GM19463 (cell line): Measurements from ENCODE around the gene SLC34A3.
A peak's percentile ranks its signal among the peaks of the same experiment; 100 is the strongest.

Source experiments
- ATAC-seq: cut with Tn5 transposase; IDR thresholded peaks from one replicate; pipeline ENCODE4 v1.9.1; 2021; ENCODE audit warnings: mild to moderate bottlenecking, moderate library complexity; ENCODE audit not compliant: unreplicated experiment

SLC34A3 gene

DNA sequence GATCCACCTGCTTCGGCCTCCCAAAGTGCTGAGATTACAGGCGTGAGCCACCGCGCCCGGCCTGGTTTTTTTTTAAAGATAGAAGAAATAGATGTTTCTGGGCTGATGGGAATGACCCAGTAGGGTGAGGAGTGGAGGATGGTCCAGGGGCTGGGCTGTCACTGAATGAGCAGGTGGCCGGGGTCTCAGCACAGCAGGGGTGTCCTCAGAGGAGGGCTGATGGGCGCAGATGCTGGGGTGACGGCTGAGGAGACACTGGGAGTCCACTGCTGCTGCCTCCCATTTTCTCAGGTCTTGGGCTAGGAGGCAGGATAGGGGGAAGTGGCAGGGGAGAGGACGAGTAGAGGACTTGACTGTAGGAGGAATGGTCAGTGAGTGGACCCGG, 44.5 kb downstream of the SLC34A3 start:
- ATAC-seq: no peak

DNA sequence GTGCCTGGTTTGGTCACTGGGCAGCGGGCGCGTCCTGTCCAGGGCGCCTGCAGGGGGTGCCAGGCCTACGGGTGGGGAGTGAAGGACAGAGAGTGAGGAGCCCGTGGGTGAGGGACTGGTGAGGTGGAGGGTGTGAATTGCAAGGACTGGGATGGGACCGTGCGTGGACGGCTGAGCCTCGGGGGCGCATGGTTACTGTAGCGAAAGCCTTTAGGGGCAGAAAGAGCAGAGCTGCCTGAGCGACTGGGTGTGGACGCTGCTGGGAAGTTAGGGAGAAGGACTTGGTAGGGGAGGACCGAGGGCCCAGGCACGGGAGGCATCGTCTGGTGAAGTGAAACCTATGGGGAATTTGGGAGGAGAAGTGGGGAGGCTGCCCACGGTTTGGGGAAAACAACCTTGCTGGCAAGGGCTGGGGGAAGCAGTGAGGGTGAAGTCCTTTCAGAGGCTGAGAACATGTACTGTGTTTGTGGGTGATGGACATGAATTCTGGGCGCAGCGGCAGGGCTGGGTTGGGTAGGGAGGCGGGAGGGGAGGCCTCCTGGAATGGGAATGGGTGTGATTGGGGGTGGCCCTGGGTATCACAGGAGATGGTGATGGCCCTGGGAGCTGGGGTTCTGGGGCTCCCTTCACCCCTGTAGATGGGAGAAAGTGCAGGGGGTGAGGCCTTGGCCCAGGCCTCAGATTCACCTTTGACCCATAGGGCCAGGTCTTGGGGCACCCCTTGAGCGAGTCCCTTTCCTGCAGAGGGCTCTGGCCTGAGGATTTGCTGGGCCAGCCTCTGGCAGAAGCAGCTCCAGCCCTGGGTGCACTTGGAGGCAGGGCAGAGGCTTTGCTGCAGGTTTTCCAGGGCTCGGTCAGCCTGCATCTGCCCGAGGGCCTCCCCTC, 45.1 kb downstream of the SLC34A3 start:
- no peak for ATAC-seq

DNA sequence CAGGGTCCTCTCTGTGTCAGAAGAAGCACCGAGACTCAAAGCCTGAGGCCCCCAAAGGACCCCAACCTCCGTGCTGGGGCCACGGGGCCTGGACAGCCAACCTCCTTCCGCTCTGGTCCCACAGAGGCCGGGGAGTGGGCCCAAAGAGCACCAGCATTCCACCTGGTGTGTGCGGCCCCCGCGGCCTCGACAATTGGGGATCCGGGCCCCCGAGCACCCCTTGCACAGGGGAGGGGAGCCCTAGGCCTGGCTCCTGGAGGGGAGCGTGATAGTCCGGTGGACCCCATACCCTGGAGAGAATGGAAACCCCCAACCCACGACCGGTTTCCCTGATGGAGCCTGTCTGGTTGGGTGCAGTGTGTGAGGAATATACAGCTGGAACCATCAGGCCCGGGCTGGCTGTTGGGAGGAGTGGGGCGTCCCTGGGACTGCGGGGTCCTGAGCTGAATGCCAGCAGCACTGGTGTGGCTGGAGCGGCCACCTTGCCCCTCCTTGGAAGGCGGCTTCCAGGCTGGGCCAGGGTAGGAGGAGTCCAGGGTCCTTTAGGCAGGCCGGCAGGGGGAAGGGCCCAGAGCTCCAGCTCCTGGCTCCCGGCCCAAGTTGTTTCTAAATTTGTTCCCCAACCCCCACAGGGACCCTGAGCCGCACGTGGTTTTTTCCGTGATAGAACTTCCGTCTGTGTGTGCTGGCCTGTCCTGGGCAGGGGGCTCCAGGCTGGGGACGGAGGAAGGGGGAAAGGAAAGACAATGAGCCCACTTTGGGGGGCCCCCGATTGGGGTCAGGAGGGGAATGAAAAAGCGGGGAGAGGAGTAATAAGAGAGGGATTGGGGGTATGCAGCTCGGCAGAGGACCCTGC, 46.0 kb downstream of the SLC34A3 start:
- ATAC-seq: no peak

DNA sequence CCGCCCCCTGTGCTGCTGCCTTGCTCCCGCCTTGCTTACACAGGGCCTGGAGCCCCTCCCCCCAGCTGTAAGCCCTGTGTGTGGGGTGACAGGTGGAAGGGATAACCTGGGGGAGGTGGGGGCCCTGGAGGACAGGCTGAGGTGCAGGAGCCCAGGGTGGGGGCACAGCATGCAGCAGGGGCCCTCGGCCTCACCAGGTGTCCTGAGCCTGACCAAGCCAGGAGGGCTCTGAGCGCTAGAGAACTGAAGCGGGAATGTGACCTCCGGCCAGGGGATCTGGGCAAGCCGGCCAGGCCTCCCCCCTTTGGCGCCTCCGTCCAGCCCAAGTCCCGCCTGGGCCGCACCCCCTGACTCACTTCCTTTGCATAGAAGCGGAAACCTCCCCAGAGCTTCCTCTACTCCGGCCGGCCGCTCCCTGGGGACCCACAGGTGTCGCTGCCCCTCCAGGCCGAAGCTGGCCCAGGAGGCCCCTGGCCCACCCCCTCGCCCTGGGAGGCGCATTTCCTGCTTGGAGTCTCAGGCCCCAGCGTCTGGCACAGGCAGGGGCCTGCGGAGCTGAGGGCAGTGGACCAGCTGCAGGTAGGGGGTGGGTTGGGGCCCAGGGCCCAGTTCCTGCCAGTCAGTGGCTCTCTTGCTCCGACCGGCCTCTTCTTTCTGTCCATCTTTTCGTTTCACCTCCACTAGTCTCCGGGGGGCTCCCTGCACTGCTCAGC, 46.8 kb downstream of the SLC34A3 start, which contains the start of gene TOR4A:
Gene TOR4A (plus strand): TSS at position 398 of the 713 bp plus-strand sequence. CDS start 964 bp downstream, outside the sequence.
- ATAC-seq: peak; percentile 84

DNA sequence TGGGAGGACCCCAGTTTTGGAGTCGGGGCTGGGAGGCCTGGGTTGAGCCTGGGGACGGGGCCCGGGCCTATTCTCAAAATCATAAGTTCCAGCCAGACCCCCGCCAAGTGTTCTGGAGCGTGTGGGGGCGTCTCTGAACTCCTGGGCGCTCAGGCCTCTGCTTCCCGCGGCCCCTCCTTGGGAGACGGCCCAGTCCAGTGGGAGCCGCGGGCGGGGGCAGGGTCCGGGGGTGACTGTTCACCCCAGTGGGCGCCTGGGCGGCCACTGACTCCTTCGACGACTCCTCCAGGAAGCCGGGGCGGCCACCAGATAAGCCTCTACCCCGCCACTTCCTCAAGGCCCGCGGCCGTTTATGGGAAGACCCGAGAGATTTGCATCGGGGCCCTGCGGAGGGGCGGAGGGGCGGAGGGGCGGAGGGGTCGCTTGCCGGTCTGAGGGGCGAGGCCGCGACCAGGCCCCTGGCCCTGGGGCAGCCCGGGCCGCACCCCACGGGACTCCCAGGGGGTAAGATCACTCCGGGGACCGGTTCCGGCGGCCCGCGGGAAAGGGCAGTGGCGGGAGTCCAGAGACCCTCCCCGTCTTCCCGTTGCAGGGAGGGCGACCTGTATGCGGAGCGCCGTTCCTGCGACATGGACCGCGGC, 47.5 kb downstream of the SLC34A3 start:
- ATAC-seq: no peak

DNA sequence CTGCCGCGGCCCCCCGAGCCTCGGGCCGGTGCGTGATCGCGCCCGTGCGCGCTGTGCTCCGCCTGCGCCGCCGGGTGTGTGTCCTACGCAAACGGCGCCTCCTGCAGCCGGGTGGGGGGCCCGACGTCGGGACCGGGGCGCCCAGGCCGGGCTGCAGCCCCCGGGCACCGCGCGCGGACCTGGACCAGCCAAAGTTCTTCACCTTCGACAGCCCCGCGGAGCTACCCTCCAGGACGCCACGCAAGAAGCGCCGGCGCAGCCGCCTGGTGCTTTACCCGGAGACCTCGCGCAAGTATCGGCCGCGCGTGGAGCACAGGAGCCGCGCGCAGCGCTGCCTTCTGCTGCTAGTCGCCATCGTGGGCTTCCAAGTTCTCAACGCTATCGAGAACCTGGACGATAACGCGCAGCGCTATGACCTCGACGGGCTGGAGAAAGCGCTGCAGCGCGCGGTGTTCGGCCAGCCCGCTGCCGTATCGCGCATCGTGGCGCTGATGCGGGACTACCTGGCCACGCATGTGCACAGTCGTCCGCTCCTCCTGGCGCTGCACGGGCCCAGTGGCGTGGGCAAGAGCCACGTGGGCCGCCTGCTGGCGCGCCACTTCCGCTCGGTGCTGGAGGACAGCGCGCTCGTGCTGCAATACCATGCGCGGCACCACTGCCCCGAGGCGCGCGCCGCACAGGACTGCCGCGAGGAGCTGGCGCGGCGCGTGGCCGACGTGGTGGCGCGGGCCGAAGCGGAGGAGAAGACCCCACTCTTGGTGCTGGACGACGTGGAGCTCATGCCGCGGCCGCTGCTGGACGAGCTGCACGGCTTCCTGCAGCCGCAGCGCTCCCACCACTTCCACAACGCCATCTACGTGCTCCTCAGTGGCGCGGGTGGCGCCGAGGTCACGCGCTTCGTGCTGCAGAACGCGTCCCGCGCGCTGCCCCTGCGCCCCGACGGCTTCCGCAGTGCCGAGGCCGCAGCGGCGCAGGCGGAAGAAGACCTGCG, 48.3 kb downstream of the SLC34A3 start:
- no peak for ATAC-seq

DNA sequence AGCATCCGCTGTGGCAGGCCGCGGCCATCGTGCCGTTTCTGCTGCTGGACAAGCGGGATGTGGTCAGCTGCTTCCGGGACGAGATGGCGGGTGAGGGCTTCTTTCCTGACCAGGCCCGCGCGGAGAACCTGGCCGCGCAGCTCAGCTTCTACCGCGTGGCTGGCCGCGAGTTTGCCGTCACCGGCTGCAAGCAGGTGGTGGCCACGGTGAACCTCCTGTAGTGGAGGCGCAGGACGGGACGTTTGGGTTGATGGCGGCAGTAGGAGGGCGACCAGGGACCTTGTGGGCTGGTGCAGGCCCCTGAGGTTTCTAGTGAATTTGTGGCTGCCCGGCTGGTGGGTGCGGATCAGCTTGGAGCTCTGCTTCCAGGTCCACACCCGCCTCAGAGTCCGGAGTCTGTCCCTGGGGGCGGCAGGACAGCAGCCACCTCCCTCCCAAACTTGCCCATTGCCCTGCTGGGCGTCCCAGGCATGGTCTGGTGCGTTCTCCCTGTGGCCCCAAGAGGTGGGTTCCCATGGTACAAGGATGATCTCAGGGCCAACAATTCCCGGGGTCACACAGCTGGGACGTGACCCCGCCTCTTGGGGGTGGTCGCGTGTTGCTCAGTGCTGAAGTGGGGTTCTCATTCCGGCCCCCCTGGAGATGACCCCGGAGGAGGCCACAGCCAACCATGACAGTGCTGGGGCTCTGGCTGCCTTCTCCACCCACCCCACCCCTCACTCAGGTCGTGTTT, 49.2 kb downstream of the SLC34A3 start:
- ATAC-seq: no peak

DNA sequence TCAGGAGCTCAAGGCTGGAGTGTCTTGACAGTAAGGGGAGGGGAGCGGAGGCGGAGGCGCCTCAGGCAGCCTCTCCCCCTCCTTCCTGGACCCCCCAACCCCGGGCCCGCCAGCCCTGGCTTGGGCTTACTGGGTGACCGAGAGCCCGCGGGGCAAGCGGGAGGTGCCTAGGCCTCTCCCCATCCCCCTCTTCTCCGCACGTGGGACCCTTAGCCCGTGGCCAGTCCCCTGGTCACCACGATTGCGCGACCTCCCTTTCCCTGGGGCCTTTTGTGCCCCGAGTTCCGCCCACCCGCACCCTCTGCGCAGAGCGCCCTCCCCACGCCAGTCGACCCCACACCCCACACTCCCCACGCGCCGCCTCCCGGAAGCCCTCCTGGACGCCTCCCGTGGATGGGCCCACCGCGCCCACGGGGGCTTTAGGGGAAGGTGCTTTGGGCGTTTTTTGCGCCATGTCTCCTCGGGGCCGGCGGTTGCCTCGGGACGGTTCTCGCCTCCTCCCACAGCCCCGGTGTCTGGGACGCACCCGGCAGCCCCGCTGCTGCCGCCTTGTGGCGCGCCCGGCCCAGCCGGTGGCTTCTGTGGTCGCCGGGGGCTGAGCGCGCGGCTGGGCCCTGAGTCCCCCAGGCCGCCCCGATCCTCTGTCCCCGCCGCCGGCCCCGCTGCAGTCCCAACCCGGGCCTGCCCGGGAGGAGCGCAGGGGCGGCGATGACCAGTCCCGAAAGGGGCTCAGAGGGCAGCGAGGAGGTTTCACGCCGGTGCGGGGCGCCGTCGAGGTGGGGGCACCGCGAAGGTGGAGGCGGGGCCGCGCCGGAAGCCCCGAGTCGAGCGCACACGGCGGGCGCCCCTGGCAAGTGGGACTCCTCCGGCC, 50.0 kb downstream of the SLC34A3 start:
- no peak for ATAC-seq

DNA sequence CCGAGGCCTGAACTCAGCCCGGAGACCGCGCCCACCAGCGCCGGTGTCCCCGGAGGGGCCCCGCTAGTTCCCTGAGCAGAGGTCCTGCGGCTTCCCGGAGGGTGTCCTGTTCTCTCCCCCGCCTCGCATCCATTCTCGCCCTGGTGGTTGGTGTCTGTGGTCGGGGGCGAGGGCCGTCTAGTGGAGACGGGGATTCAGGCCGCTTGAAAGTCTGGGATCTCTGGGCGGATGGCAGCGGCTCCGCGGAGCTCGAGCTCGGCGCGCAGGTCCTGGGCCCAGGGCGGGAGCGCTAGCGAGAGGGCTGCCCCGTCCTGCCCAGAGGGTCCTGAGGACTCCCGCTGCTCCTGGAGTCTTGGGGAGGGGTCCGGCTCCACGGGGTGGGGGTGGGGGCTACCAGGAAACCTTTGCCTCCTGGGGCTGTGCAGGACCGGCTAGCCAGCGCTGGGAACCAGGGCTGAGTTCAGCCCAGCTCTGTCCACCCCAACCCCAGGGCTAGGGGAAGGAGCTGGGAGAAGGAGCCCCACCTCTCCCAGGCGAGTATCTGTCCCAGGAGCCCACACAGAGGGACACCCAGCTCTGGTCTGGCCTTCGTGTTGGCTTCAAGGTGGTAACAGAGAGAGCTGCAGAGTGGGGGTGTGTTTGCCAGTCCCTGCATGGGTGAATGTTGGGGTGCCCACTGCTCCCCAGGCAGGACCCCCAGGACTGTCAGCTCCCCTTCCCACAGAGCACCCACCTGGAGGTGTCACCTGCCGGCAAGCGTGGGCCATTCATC, 50.8 kb downstream of the SLC34A3 start:
- ATAC-seq: no peak
